Measurements from ENCODE around the gene TBX15. TPM values are rescaled to one million over a fixed set of nuclear protein-coding genes. Genes with fewer than 3 reads are reported as not detected.

The TBX15 gene
- total RNA-seq, 4 donors from 2014 or later = 1.8 to 4.1 (median 3.2) TPM

- no peak for DNase-seq (ENCODE audit: low spot score)
These were observed 23.6 kb upstream of the TBX15 start for GRCh38 chr1:119011706-119012105.

GRCh38 chr1:119011116-119011515, 23.0 kb upstream of the TBX15 start:
- DNase-seq (ENCODE audit: low spot score) (no peak), ATAC-seq (ENCODE audit: low FRiP score) (no peak)
- TF ChIP-seq CTCF (IDR thresholded peaks at IDR 0.05) = no peak

More at GRCh38 chr1:119011706-119012105, 23.6 kb upstream of the TBX15 start:
- ATAC-seq (ENCODE audit: low FRiP score) = no peak
- no peak for TF ChIP-seq CTCF (IDR thresholded peaks at IDR 0.05)

- no peak for TF ChIP-seq CTCF (IDR thresholded peaks at IDR 0.05)
- DNase-seq (ENCODE audit: low spot score) (no peak), ATAC-seq (ENCODE audit: low FRiP score) (no peak)
These were observed 22.1 kb upstream of the TBX15 start for GRCh38 chr1:119010201-119010600.

GRCh38 chr1:119009312-119009655, 21.1 kb upstream of the TBX15 start:
- no peak for DNase-seq (ENCODE audit: low spot score)
- ATAC-seq (ENCODE audit: low FRiP score) = no peak
- no peak for TF ChIP-seq CTCF (IDR thresholded peaks at IDR 0.05)

GRCh38 chr1:119008483-119009311, 20.6 kb upstream of the TBX15 start:
- ATAC-seq (ENCODE audit: low FRiP score) (peak; percentile 29), DNase-seq (ENCODE audit: low spot score) (no peak)
- no peak for TF ChIP-seq CTCF (IDR thresholded peaks at IDR 0.05)

GRCh38 chr1:119007670-119008482, 19.7 kb upstream of the TBX15 start:
- ATAC-seq (ENCODE audit: low FRiP score) = peak; percentile 41
- no peak for DNase-seq (ENCODE audit: low spot score)
- no peak for TF ChIP-seq CTCF (IDR thresholded peaks at IDR 0.05)
